ENCODE data around the gene TSC22D1. TPM values are rescaled to one million over a fixed set of nuclear protein-coding genes. Genes with fewer than 3 reads are reported as not detected.

Gene TSC22D1
- total RNA-seq, 1 donor from 2014 or later: 70.8 TPM

DNA sequence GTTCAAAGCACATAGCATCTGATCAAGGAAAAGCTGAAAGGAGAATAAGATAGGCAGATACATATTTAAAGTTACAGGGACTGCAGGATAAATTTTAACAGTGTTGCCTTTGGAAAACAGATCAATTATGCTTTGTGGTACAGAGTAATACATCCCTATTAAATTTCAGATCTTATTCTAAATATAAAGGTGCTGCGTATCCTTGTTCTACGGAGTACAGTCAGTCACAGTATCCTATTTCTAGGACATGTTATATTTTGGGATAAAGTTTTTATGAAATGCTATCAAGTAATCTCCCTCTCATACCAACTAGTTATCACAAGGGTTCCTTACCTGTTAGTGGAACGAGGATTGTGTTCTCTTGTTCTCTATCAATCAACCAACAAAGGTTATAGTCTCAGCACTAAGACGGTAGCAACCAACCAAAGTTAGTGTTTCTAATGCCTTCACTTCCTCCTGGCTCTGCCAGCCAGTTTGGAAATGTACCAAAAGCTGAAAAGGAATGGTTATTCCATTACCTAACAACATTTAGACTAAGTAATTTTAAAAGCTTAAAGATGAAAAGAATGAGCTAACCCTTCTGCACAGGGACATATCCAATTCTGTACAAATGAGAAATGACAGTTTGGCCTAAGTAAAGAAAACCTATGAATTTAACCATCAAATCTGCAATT lies 35.2 kb downstream of the TSC22D1 start:
- FAIRE-seq: no peak
- H3K4me3 ChIP-seq (ENCODE audit: low read depth, low read length): no peak overlapping the region
- H3K36me3 ChIP-seq (ENCODE audit: control insufficient read depth, insufficient read depth, low read length): peaks cover 1% of the 10 kb centered on the region
- TF ChIP-seq, protein P1, sequence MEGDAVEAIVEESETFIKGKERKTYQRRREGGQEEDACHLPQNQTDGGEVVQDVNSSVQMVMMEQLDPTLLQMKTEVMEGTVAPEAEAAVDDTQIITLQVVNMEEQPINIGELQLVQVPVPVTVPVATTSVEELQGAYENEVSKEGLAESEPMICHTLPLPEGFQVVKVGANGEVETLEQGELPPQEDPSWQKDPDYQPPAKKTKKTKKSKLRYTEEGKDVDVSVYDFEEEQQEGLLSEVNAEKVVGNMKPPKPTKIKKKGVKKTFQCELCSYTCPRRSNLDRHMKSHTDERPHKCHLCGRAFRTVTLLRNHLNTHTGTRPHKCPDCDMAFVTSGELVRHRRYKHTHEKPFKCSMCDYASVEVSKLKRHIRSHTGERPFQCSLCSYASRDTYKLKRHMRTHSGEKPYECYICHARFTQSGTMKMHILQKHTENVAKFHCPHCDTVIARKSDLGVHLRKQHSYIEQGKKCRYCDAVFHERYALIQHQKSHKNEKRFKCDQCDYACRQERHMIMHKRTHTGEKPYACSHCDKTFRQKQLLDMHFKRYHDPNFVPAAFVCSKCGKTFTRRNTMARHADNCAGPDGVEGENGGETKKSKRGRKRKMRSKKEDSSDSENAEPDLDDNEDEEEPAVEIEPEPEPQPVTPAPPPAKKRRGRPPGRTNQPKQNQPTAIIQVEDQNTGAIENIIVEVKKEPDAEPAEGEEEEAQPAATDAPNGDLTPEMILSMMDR (IDR thresholded peaks at IDR 0.05; ENCODE audit: insufficient read depth, low read length, severe bottlenecking): no peak
- no peak for DNase-seq (ENCODE audit: low read depth)
- no peaks in the 10 kb centered on the region for H3K27me3 ChIP-seq (ENCODE audit: control insufficient read depth, insufficient read depth, low read length)

DNA sequence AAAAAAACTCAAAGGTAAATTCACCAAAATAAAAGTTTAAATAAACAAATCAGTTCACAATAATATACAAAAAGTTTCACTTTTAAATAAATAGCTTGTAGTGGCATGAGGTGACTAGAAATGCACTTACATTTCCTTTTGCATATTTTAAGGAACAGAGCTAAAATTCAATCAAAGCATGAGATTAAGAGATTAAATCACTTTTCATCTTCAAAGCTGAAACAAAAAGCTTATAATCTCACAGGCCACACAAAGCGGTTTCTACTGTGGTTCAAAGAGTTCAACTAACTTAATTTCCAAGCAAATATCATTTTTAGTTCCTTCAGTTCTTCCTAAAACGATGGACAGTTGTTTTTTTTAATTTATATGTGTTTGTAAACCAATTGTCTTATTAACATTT lies 38.9 kb downstream of the TSC22D1 start:
- no peaks in the 10 kb centered on the region for H3K27me3 ChIP-seq (ENCODE audit: control insufficient read depth, insufficient read depth, low read length)
- TF ChIP-seq, protein P1 (IDR thresholded peaks at IDR 0.05; ENCODE audit: insufficient read depth, low read length, severe bottlenecking): no peak
- no peak for FAIRE-seq
- no peak for DNase-seq (ENCODE audit: low read depth)
- peaks cover 1% of the 10 kb centered on the region for H3K36me3 ChIP-seq (ENCODE audit: control insufficient read depth, insufficient read depth, low read length)
- no peak overlapping the region for H3K4me3 ChIP-seq (ENCODE audit: low read depth, low read length)

DNA sequence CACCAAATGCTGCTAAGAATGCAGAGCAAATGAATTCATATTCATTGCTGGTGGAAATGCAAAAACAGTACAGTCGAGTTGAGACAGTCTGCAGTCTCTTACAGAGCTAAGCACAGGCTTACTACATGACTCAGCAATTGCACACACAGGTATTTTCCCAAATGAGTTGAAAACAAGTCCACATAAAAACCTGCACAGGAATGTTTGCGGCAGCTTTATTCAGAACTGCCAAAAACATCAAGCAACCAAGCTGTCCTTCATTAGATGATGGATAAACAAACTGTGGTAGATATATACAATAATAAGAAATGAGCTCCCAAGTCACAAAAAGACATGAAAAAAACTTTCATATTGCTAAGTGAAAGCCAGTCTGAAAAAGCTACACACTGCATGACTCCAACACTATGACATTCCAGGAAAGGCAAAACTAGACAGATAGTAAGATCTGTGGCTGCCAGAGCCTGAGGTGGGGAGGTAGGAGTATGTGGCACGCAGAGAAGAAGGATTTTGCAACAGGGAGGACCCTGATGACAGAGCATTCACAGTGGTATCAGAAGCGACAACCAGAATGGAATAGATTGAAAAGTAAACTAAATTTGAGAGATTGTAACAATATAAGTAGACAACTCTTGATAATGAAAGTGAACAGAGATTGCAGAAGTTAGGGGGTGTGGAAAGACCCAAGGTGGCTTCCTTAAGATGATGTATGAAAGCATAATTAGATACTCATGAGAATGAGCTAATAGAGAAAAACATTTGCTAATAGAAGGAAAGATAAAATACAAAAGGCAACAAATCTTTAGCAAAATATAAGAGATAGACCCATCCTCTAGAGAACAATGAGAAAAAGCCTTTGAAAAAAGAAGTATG lies 52.7 kb downstream of the TSC22D1 start:
- H3K4me3 ChIP-seq (ENCODE audit: low read depth, low read length): peak overlapping the region; percentile 2
- H3K36me3 ChIP-seq (ENCODE audit: control insufficient read depth, insufficient read depth, low read length): no peaks in the 10 kb centered on the region
- DNase-seq (ENCODE audit: low read depth): peak; percentile 95
- H3K27me3 ChIP-seq (ENCODE audit: control insufficient read depth, insufficient read depth, low read length): no peaks in the 10 kb centered on the region
- no peak for FAIRE-seq
- TF ChIP-seq, protein P1 (IDR thresholded peaks at IDR 0.05; ENCODE audit: insufficient read depth, low read length, severe bottlenecking): no peak

DNA sequence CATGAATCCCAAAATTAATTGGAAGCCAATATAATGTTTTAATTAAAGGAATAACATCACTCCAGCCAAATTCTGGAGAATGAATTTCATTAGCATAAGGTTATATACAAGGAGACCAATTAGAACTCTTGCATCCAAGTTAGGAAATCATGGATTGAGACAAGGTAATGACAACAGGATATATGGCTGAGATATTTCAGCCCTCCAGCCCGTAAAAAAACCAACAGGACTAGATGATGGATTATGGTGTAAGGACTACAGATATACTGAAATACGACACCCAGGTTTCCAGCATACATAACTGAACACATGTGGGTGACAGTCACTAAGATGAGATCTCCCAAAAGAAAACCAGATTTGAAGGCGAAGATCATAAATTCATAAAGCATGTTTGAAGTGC lies 56.5 kb downstream of the TSC22D1 start:
- no peaks in the 10 kb centered on the region for H3K27me3 ChIP-seq (ENCODE audit: control insufficient read depth, insufficient read depth, low read length)
- no peak overlapping the region for H3K4me3 ChIP-seq (ENCODE audit: low read depth, low read length)
- no peak for DNase-seq (ENCODE audit: low read depth)
- no peak for FAIRE-seq
- TF ChIP-seq, protein P1 (IDR thresholded peaks at IDR 0.05; ENCODE audit: insufficient read depth, low read length, severe bottlenecking): no peak
- H3K36me3 ChIP-seq (ENCODE audit: control insufficient read depth, insufficient read depth, low read length): no peaks in the 10 kb centered on the region

DNA sequence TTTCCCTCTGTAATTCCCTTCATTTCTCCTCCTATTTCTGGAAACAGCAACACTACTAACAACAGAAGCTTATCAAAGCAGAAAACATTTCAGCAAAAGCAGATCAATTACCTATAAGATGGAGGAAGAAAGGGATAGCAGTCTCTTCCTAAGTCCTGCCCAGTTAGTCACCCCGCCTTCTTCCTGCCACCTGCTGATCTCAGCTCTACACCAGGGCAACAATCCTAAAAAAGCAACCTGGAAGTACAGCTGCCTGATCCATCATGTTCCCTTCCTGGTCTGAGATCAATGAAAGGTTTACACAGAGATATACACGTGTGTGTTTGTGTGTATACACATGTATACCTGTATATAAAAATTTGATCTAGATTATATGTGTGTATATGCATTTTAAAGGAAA lies 59.4 kb downstream of the TSC22D1 start:
- FAIRE-seq (no peak), DNase-seq (ENCODE audit: low read depth) (peak; percentile 21)
- H3K27me3 ChIP-seq (ENCODE audit: control insufficient read depth, insufficient read depth, low read length): no peaks in the 10 kb centered on the region
- TF ChIP-seq, protein P1 (IDR thresholded peaks at IDR 0.05; ENCODE audit: insufficient read depth, low read length, severe bottlenecking): no peak
- H3K36me3 ChIP-seq (ENCODE audit: control insufficient read depth, insufficient read depth, low read length): peaks cover 1% of the 10 kb centered on the region
- H3K4me3 ChIP-seq (ENCODE audit: low read depth, low read length): no peak overlapping the region

Measured in bronchial epithelial cell (primary cell).